GM18508 (cell line): ENCODE results near the gene LRRC36.

Experiments used
- ATAC-seq: cut with Tn5 transposase; IDR thresholded peaks from one replicate; pipeline ENCODE4 v1.9.1; 2021; ENCODE audit warnings: moderate number of reproducible peaks; ENCODE audit not compliant: insufficient read depth, unreplicated experiment

Gene LRRC36

DNA sequence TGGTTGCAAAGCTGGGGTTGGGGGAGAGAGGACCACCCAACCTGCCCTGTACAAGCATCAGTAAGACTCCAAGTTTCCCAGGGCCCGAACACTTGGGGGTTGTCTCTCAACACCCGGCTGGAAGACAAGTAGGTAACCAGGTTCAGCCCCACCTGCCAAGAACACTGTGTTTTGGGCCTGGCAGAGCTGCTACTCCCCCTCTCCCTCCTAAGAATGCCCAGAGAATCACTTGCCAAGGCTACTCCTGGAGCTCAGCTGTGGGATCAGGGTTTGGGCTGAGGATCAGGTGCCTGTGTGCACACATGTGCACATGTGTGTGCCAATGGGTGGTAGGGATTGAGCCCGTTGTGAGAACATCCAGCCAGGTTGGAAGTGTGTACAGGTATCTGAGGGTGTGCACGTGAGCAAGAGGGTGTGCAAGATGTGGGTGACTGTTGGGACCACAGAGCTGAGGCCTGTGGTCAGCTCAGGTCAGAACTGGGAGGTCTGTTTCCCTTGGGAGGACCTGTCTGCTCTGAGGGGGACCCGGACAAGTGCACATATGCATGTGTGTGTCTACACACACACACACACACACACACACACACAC is 106.6 kb downstream of the LRRC36 start:
- ATAC-seq, result no peak
